ENCODE measurements around the gene MTERF2.
"Not testable (repeated sequence)": the region's sequence is repeated elsewhere in the genome, so short reads cannot be mapped to it uniquely, and the experiment has no call there.

MTERF2 gene

GRCh38 chr12:106986625-106987389 is at the start of gene MTERF2:
Gene MTERF2 (minus strand): TSS chr12:106987146. CDS start chr12:106978714, 8,432 bp downstream.
- DNase-seq: peak; percentile 95

- DNase-seq: no peak
Observed at GRCh38 chr12:107035733-107036132, 48.8 kb upstream of the MTERF2 start.

GRCh38 chr12:107033758-107034739 is 47.1 kb upstream of the MTERF2 start:
- DNase-seq: no peak

GRCh38 chr12:107032266-107032665 is 45.3 kb upstream of the MTERF2 start:
- DNase-seq: no peak

- DNase-seq: no peak
Observed at GRCh38 chr12:107031061-107031460, 44.1 kb upstream of the MTERF2 start.

- no peak for DNase-seq
Observed at GRCh38 chr12:107029081-107029480, 42.1 kb upstream of the MTERF2 start.

- DNase-seq: no peak
Observed at GRCh38 chr12:107027636-107028053, 40.7 kb upstream of the MTERF2 start.

GRCh38 chr12:107026806-107027635 is 40.1 kb upstream of the MTERF2 start:
- no peak for DNase-seq

- DNase-seq: not testable (repeated sequence)
Observed at GRCh38 chr12:107026356-107026755, 39.4 kb upstream of the MTERF2 start.

- DNase-seq: no peak
Observed at GRCh38 chr12:107025671-107026070, 38.7 kb upstream of the MTERF2 start.

- no peak for DNase-seq
Observed at GRCh38 chr12:107019546-107019945, 32.6 kb upstream of the MTERF2 start.

- DNase-seq: no peak
Observed at GRCh38 chr12:107017042-107017441, 30.1 kb upstream of the MTERF2 start.

GRCh38 chr12:107014055-107014454 is 27.1 kb upstream of the MTERF2 start:
- no peak for DNase-seq

- no peak for DNase-seq
Observed at GRCh38 chr12:107012736-107013425, 25.9 kb upstream of the MTERF2 start.

GRCh38 chr12:107011519-107011918 is 24.6 kb upstream of the MTERF2 start:
- no peak for DNase-seq

GRCh38 chr12:107007411-107007810 is 20.5 kb upstream of the MTERF2 start:
- no peak for DNase-seq

GRCh38 chr12:107002665-107003064 is 15.7 kb upstream of the MTERF2 start:
- DNase-seq: not testable (repeated sequence)

- no peak for DNase-seq
Observed at GRCh38 chr12:106999446-106999845, 12.5 kb upstream of the MTERF2 start.

GRCh38 chr12:106997916-106998315 is 11.0 kb upstream of the MTERF2 start:
- no peak for DNase-seq

- DNase-seq: not testable (repeated sequence)
Observed at GRCh38 chr12:106996102-106996501, 9.2 kb upstream of the MTERF2 start.

GRCh38 chr12:106994579-106995220 is 7.8 kb upstream of the MTERF2 start:
- DNase-seq: no peak

GRCh38 chr12:106987846-106988245 is 900 bp upstream of the MTERF2 start:
- DNase-seq: peak; percentile 40
